ENCODE data around the gene SLC22A8. TPM values are rescaled to one million over a fixed set of nuclear protein-coding genes. Genes with fewer than 3 reads are reported as not detected.

Gene SLC22A8
- total and polyA plus RNA-seq, 2 of the 13 experiments (the other 11 are each of a cell fraction or from before 2014, with no cell fraction given), result 0.04 to 0.05 TPM

DNA sequence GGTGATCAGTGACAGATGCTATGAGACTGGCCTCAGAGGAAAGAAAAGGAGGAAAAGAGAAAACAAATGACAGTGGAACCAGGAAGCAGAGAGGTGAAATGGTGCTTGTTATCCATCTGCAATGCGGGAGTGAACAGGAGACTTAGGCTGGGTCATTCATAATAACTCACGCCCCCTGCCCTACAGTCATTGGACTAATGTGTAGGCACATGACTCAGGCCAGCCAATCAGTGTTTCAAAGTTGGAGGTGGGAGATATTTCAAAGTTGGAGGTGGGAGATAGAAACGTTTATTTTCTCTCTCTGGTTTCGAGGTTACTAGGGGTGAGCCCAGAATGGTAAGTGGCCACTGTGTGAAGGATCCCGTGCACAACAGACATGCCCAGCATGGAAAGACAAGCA lies 61.2 kb downstream of the SLC22A8 start (continued):
- TF ChIP-seq, protein P1, sequence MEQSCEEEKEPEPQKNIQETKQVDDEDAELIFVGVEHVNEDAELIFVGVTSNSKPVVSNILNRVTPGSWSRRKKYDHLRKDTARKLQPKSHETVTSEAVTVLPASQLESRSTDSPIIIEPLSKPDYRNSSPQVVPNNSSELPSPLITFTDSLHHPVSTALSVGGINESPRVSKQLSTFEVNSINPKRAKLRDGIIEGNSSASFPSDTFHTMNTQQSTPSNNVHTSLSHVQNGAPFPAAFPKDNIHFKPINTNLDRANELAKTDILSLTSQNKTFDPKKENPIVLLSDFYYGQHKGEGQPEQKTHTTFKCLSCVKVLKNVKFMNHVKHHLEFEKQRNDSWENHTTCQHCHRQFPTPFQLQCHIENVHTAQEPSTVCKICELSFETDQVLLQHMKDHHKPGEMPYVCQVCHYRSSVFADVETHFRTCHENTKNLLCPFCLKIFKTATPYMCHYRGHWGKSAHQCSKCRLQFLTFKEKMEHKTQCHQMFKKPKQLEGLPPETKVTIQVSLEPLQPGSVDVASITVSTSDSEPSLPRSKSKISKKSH (CRISPR knock-in tag; IDR thresholded peaks at IDR 0.05; ENCODE audit: borderline replicate concordance), result no peak
- no peak for TF ChIP-seq POLR2G (IDR thresholded peaks at IDR 0.05; ENCODE audit: low read depth, low read length)
- TF ChIP-seq EEA1 (CRISPR knock-in tag; IDR thresholded peaks at IDR 0.05; ENCODE audit: borderline replicate concordance), result no peak
- no peak for TF ChIP-seq IRF2 (CRISPR knock-in tag; IDR thresholded peaks at IDR 0.05)

DNA sequence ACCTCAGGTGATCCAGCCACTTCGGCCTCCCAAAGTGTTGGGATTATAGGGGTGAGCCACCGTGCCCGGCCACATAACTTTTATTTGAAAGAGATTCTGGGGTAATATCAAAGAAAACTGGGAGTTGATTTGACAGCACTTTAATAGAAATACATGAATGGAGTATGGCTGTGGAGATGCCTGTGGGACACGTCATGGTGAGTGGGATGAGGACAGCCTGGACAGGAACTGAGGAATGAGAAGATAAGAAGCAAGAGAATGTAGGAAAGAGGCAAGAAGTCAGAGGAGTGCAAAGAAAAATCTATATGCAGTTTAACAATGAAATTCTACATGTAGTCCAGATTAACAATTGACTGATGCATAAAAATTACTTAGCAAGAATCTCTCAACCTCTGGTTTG lies 61.8 kb downstream of the SLC22A8 start:
- ATAC-seq, result no peak
- FAIRE-seq, result no peak
- Histone ChIP-seq H2AFZ (ENCODE audit: low read length) (no peak overlapping the region), H3K27me3 (ENCODE audit: control insufficient read depth in 1 of 2, insufficient read depth in 2 of 2, low read length in 2 of 2) (peaks cover 3 to 9% of the 10 kb centered on the region in 2 experiments; a peak in 2 of 5 replicates), H3K36me3 (replicated peaks in 1 of 2; ENCODE audit: control insufficient read depth in 1 of 2, insufficient read depth in 2 of 2, low read length in 2 of 2) (no peaks in the 10 kb centered on the region), H3K9ac (ENCODE audit: insufficient read depth, low read depth, low read length) (no peak overlapping the region), H4K20me1 (ENCODE audit: insufficient read depth, low read length) (no peaks in the 10 kb centered on the region), H3K4me1 (ENCODE audit: insufficient read depth, low read length) (no peaks in the 10 kb centered on the region), H3K4me2 (ENCODE audit: low read depth, low read length) (no peak overlapping the region), H3K9me3 (ENCODE audit: low read length) (no peaks in the 10 kb centered on the region), H3K4me3 (replicated peaks in 1 of 3; ENCODE audit: insufficient read depth in 1 of 3, low read depth in 2 of 3, low read length in 3 of 3) (no peak overlapping the region), H3K79me2 (ENCODE audit: insufficient read depth, low read length) (no peaks in the 10 kb centered on the region), H3K27ac (ENCODE audit: extremely low read length, insufficient read depth, low read length) (no peak overlapping the region)
- in situ Hi-C loops (cut with HindIII; ENCODE audit: extremely low pct_ligation_motif_present, low pct_unique_long_range_greater_than_20kb) (no loop called here), intact Hi-C loops (cut with micrococcal nuclease; ENCODE audit: unreplicated experiment) (no loop called here)
- BruUV-seq (replicated peaks), result no TSS peak
- POLR2A ChIA-PET, result no interaction called here
- CTCF ChIA-PET (ENCODE audit: low intra/inter-chr PET ratio, low total read pairs), result no interaction called here
- DNase-seq (ENCODE audit: low spot score), result no peak
- WGBS (ENCODE audit: low lambda C conversion rate), result 17% methylated on average over 4 of the region's 4 CpGs
- TF ChIP-seq, protein P2, sequence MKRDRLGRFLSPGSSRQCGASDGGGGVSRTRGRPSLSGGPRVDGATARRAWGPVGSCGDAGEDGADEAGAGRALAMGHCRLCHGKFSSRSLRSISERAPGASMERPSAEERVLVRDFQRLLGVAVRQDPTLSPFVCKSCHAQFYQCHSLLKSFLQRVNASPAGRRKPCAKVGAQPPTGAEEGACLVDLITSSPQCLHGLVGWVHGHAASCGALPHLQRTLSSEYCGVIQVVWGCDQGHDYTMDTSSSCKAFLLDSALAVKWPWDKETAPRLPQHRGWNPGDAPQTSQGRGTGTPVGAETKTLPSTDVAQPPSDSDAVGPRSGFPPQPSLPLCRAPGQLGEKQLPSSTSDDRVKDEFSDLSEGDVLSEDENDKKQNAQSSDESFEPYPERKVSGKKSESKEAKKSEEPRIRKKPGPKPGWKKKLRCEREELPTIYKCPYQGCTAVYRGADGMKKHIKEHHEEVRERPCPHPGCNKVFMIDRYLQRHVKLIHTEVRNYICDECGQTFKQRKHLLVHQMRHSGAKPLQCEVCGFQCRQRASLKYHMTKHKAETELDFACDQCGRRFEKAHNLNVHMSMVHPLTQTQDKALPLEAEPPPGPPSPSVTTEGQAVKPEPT (CRISPR knock-in tag; IDR thresholded peaks at IDR 0.05; ENCODE audit: low read depth), result no peak
- TF ChIP-seq ZSCAN20 (CRISPR knock-in tag; IDR thresholded peaks at IDR 0.05; ENCODE audit: borderline replicate concordance), result no peak
- TF ChIP-seq, protein P3, sequence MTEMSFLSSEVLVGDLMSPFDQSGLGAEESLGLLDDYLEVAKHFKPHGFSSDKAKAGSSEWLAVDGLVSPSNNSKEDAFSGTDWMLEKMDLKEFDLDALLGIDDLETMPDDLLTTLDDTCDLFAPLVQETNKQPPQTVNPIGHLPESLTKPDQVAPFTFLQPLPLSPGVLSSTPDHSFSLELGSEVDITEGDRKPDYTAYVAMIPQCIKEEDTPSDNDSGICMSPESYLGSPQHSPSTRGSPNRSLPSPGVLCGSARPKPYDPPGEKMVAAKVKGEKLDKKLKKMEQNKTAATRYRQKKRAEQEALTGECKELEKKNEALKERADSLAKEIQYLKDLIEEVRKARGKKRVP (CRISPR knock-in tag; IDR thresholded peaks at IDR 0.05), result no peak
- TF ChIP-seq, protein P4, sequence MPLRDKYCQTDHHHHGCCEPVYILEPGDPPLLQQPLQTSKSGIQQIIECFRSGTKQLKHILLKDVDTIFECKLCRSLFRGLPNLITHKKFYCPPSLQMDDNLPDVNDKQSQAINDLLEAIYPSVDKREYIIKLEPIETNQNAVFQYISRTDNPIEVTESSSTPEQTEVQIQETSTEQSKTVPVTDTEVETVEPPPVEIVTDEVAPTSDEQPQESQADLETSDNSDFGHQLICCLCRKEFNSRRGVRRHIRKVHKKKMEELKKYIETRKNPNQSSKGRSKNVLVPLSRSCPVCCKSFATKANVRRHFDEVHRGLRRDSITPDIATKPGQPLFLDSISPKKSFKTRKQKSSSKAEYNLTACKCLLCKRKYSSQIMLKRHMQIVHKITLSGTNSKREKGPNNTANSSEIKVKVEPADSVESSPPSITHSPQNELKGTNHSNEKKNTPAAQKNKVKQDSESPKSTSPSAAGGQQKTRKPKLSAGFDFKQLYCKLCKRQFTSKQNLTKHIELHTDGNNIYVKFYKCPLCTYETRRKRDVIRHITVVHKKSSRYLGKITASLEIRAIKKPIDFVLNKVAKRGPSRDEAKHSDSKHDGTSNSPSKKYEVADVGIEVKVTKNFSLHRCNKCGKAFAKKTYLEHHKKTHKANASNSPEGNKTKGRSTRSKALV (CRISPR knock-in tag; IDR thresholded peaks at IDR 0.05), result no peak
- TF ChIP-seq NFE2 (CRISPR knock-in tag; IDR thresholded peaks at IDR 0.05), result no peak
- TF ChIP-seq PHF21A (CRISPR knock-in tag; IDR thresholded peaks at IDR 0.05), result no peak
- TF ChIP-seq, protein P5, sequence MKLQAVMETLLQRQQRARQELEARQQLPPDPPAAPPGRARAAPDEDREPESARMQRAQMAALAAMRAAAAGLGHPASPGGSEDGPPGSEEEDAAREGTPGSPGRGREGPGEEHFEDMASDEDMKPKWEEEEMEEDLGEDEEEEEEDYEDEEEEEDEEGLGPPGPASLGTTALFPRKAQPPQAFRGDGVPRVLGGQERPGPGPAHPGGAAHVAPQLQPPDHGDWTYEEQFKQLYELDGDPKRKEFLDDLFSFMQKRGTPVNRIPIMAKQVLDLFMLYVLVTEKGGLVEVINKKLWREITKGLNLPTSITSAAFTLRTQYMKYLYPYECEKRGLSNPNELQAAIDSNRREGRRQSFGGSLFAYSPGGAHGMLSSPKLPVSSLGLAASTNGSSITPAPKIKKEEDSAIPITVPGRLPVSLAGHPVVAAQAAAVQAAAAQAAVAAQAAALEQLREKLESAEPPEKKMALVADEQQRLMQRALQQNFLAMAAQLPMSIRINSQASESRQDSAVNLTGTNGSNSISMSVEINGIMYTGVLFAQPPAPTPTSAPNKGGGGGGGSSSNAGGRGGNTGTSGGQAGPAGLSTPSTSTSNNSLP (IDR thresholded peaks at IDR 0.05; ENCODE audit: low read depth, low read length), result no peak
- no peak for TF ChIP-seq NR3C1 (CRISPR knock-in tag; IDR thresholded peaks at IDR 0.05)
- no peak for TF ChIP-seq ARHGAP35 (CRISPR knock-in tag; IDR thresholded peaks at IDR 0.05; ENCODE audit: borderline replicate concordance)
- TF ChIP-seq, protein P6, sequence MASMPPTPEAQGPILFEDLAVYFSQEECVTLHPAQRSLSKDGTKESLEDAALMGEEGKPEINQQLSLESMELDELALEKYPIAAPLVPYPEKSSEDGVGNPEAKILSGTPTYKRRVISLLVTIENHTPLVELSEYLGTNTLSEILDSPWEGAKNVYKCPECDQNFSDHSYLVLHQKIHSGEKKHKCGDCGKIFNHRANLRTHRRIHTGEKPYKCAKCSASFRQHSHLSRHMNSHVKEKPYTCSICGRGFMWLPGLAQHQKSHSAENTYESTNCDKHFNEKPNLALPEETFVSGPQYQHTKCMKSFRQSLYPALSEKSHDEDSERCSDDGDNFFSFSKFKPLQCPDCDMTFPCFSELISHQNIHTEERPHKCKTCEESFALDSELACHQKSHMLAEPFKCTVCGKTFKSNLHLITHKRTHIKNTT (CRISPR knock-in tag; IDR thresholded peaks at IDR 0.05), result no peak

All from HepG2 (cell line).